ENCODE measurements around the gene RBM42.

- TF ChIP-seq TAF1 (IDR thresholded peaks at IDR 0.05; ENCODE audit: borderline replicate concordance, low read depth, low read length) (no peak), POLR2A (IDR thresholded peaks at IDR 0.05; ENCODE audit: low read depth, low read length) (no peak)
These were observed 29.3 kb downstream of the RBM42 start for GRCh38 chr19:35657904-35658700.
